Measurements from ENCODE around the gene ZNF467. TPM values are rescaled to one million over a fixed set of nuclear protein-coding genes. Genes with fewer than 3 reads are reported as not detected.

ZNF467 gene
- total and polyA plus RNA-seq, 2 of the 8 experiments (the other 6 are each of a cell fraction or from before 2014, with no cell fraction given) = 0.50 to 0.51 TPM

GRCh38 chr7:149816794-149817193 is 43.4 kb upstream of the ZNF467 start:
- Histone ChIP-seq H3K9ac (replicated peaks in 1 of 4; ENCODE audit: extremely low read depth in 1 of 4, low read depth in 3 of 4, low read length in 3 of 4) (no peak overlapping the region), H2BK12ac (ENCODE audit: low read depth, low read length) (no peak overlapping the region), H3K18ac (ENCODE audit: extremely low read depth, low read length) (no peak overlapping the region; the same call in 1 of the 2 replicates), H3K56ac (replicated peaks; ENCODE audit: insufficient read length, low read depth, low read length) (no peak overlapping the region), H2BK15ac (ENCODE audit: low read length) (no peak overlapping the region), H3K14ac (ENCODE audit: insufficient read length) (no peak overlapping the region), H4K8ac (ENCODE audit: extremely low read depth, insufficient read depth, low read length) (no peak overlapping the region), H3K79me1 (ENCODE audit: low read depth, low read length) (no peaks in the 10 kb centered on the region; the same call in 1 of the 2 replicates), H3K4me3 (ENCODE audit: extremely low read depth in 1 of 4, insufficient read depth in 2 of 4, low read depth in 3 of 4, low read length in 4 of 4) (no peak overlapping the region), H3K79me2 (ENCODE audit: control insufficient read depth in 1 of 2, insufficient read depth in 2 of 2, low read length in 2 of 2) (no peaks in the 10 kb centered on the region), H2AFZ (ENCODE audit: low read length) (no peak overlapping the region), H4K91ac (replicated peaks; ENCODE audit: insufficient read length, low read length) (no peak overlapping the region), H2BK20ac (ENCODE audit: low read length) (no peak overlapping the region), H3K27ac (ENCODE audit: low read depth, low read length) (no peak overlapping the region), H3K4me1 (replicated peaks in 1 of 4; ENCODE audit: control insufficient read depth in 3 of 4, insufficient read depth in 4 of 4, low read length in 3 of 4) (peaks cover 0 to 20% (median 8%) of the 10 kb centered on the region in 4 experiments; a peak in 6 of 7 replicates), H4K20me1 (replicated peaks in 1 of 2; ENCODE audit: control insufficient read depth in 1 of 2, insufficient read depth in 2 of 2, low read length in 2 of 2) (no peaks in the 10 kb centered on the region), H2AK5ac (ENCODE audit: low read depth, low read length) (no peak overlapping the region), H2BK5ac (ENCODE audit: low read depth, low read length) (no peak overlapping the region), H3K4me2 (ENCODE audit: insufficient read depth in 1 of 2, low read depth in 2 of 2, low read length in 2 of 2) (no peak overlapping the region), H3K9me3 (ENCODE audit: insufficient read depth in 2 of 2, low read depth in 1 of 2, low read length in 1 of 2) (no peaks in the 10 kb centered on the region), H3K27me3 (replicated peaks in 1 of 4; ENCODE audit: control insufficient read depth in 3 of 4, extremely low read depth in 1 of 4, insufficient read depth in 3 of 4, low read length in 3 of 4) (no peaks in the 10 kb centered on the region), H3K36me3 (ENCODE audit: control insufficient read depth in 2 of 4, insufficient read depth in 4 of 4, low read length in 3 of 4) (no peaks in the 10 kb centered on the region), H3K23ac (ENCODE audit: insufficient read length) (no peak overlapping the region), H3K23me2 (ENCODE audit: low read depth, low read length) (no peaks in the 10 kb centered on the region), H4K5ac (ENCODE audit: insufficient read length, low read depth, low read length) (no peak overlapping the region), H3K4ac (replicated peaks; ENCODE audit: insufficient read length, low read depth, low read length) (no peak overlapping the region), H2BK120ac (replicated peaks; ENCODE audit: low read depth, low read length) (no peak overlapping the region)
- DNase-seq (ENCODE audit: low read depth in 1 of 2, low spot score in 2 of 2) (no peak), FAIRE-seq (no peak)
- CTCF ChIA-PET (ENCODE audit: partially characterized antibody) = interaction anchor here (0.8 to 5.2 kb wide), 5 partner anchors 8 to 66 kb away, joined by 3 to 67 read pairs (median 3); no protein-coding TSS in a partner anchor
- POLR2A ChIA-PET (ENCODE audit: partially characterized antibody) = interaction anchor here (0.7 to 2.4 kb wide), 2 partner anchors 8 to 20 kb away, joined by 3 to 5 read pairs; no protein-coding TSS in a partner anchor
- WGBS, 2 experiments (ENCODE audit: extremely low coverage in 1 of 2, insufficient coverage in 1 of 2, insufficient read length in 1 of 2, insufficient replicate concordance in 2 of 2, low coverage in 1 of 2, low lambda C conversion rate in 2 of 2, missing lambda C conversion rate in 1 of 2) = 85% methylated on average over 3 of the region's 4 CpGs; no CpG with 5 or more reads in 1 of the 2 experiments
- TF ChIP-seq TEAD4 (IDR thresholded peaks at IDR 0.05; ENCODE audit: low read depth, low read length) (no peak), RAD21 (IDR thresholded peaks at IDR 0.05 in 1 of 2, conservative IDR thresholded peaks at IDR 0.05 in 1 of 2; ENCODE audit: low read depth in 2 of 2, low read length in 2 of 2) (no peak), E2F6 (IDR thresholded peaks at IDR 0.05) (no peak)

All from H1 (cell line).